ENCODE results near the gene ASTN2.

The ASTN2 gene

DNA sequence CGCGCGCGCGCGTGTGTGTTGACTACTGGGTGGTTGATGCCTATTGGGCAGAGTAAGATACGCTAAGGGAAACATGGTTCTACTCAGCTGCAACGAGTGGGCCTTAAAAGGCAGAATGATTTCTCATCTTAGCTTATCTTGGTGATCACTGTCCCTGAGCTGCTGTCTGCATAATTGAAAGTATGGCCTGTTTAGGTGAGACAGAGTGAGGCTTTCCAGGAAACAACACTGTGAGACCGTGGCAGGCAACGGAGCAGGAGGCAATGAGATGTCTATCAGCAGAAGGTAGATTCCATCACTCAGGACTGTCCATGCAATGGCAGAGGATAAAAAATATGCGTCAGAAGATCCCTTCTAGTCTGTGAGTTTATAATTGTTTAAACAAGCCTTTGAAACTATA, 450.6 kb downstream of the ASTN2 start:
- no peak for DNase-seq (ENCODE audit: low spot score)

DNA sequence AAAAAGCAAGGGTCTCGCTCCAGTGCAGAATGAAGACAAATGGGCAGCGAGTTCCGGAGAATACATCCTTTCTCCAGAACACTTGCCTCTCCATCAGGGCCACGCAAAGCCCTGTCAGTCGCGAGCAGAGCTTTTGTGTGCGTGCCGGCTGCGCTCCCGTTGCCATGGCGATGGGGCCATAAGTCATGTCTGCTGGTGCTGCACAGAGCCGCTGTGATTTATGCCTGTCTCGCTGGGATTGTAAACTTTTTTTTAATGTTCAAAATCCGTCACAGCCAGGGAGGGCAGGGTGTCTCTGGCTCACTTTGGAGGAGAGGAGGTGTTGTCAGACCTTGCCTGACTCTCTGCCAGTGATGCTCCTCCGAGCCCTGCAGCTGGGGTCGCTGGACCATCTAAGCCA, 455.0 kb downstream of the ASTN2 start:
- DNase-seq (ENCODE audit: low spot score), result peak; percentile 72

DNA sequence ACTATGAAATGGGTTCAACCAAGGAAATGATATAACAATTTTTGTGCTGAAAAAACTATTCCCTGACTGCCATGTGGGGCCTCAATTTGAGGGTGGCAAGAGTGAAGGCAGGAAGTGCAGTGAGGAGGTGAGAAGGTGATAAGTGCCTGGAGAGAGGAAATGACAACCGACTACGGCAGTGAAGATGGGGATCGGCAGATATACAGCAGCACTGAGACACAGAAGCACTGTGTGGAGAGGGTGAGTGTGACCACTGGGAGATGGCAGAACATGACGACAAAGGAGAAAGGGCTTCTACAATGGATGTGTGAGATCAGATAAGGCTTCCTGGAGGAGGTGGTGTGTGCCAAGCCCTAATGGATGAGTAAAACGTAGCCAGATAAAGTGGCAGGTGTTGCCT, 456.0 kb downstream of the ASTN2 start:
- no peak for DNase-seq (ENCODE audit: low spot score)

DNA sequence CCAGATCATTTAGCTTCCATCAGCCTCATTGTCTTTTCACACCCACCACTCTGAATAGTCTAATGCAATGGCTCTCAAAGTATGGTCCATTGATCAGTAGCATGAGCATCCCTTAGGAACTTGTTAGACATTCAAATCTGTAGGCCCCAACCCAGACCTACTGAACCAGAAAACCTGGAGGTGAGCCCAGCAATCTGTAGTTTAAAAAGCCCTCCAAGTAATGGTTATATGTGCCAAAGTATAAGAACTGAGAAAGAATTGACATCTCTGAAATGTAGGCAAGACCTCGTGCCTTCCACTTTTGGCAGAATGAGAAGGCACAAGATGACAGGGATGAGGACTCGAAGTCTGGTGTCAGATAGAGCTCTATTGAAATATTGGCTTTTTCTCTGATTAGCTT, 460.1 kb downstream of the ASTN2 start:
- DNase-seq (ENCODE audit: low spot score), result no peak

DNA sequence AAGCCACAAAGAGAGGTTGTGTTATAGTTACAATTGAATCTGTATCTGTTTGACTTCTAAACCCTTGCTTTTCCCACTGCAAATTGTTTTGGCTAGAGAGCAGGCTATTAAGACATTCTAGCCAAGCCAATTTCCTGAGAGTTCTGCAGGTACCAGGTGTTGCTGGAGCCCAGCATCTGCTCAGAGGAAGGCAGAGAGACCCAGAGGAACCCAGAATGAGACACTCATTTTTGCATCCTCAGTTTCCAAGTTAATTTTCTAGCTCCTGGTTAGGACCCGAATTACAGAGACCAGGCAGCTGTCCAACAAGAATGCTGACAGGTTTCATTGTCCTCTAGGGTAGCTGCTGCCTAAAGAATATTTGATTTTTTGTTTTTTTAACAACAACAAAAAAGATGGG, 461.6 kb downstream of the ASTN2 start:
- peak; percentile 85 for DNase-seq (ENCODE audit: low spot score)

DNA sequence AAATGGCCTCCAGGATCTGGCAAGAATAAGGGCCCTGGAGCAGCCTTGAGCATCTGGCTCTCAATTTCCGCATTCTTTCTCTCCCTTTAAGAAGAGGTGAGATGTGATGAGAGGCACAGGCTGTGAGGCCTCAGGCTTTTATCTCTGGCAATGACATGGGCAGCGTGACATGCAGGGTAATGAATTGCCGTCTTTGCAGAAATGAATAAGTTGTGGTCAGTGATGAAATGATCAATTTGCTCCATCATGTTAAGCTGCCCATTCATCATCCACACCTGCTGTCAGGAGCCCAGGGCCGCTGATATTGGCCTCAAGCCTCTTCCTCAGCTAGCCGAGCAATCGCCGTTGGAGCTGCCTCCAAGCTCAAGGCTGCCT, 462.4 kb downstream of the ASTN2 start:
- DNase-seq (ENCODE audit: low spot score), result peak; percentile 26

DNA sequence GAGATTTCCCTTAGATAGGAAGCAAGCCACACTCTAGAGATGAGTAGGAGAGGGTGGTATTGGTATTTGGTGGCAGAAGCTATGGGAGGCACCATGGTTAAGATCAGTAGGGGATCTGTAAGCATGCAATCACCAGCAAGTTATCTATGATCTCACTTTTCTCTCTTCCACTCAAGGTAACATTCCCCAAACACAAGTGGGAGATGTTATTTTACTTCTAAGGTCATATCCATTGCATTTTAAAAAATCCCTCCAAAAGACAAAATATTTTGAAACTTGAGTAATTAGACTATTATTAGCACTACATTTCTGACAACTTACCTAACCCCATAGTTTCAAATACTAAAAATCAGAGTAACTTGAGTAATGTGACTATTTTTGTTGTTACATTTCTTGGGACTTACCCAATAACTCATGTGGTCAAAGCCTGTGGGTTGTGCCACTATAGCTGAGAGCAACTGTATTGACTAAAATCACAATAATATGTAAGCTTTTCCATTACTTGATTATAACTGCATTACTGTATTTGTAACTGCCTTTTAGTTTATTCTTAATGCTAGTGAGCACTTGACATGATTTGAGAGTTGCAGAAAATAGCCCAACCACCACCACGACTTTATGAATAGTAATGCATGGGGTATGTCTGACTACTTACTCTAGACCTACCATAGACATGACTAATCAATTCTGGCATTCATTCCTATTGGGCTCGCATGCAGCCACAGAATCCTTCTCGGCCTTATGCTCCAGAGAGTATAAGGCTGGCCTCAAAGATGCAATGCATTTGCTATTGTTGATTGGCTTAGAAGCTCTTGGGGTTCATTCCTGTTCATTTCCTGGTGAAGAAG, 463.0 kb downstream of the ASTN2 start:
- no peak for DNase-seq (ENCODE audit: low spot score)

DNA sequence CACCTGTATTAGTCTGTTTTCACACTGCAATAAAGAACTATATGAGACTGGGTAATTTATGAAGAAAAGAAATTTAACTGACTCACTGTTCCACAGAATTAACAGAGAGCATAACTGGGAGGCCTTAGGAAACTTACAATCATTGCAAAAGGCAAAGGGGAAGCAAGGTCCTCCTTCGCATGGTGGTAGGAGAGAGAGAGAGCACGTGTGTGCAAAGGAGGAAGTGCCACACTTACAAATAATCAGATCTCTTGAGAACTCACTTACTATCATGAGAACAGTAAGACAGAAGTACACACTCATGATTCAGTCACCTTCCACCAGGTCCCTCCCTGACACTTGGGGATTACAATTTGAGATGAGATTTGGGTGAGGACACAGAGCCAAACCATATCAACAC, 469.0 kb downstream of the ASTN2 start:
- DNase-seq (ENCODE audit: low spot score), result no peak

DNA sequence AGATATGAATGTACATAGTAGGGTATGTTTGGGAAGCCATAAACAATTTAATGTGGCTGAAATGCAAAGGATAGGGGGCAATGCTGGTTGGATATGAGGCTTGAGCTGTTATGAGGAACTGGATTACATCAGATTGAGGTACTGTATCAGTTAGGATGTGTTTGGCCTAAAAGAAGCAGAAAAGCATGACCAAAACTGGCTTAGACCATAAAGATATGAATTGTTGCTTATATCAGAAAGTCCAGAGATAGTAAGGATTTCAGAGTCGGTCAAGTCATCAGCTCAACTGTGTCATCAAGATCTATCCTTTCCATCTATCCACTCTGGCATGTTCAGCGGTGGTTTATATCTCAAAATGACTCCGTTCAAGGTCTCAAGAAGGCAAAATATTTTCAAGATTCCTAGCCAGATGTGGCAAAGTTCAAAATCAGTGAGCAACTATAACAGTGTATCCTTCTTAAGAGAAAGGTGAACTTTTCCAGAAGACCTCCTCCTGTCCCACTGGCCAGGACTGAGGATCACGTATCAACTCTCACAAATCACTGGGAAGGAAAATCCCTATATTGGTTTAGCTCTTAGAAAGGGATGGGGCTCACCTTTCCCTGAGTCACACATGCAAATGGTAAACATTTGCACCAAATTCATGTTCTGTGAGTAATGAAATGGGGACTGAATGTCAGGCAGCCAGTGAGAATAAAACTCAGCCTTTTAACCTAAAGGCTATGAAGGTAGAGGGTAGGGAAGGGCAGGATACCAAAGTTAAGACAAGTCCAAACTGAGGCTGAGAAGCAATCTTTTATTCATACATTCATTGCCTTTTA, 469.9 kb downstream of the ASTN2 start:
- DNase-seq (ENCODE audit: low spot score), result no peak

DNA sequence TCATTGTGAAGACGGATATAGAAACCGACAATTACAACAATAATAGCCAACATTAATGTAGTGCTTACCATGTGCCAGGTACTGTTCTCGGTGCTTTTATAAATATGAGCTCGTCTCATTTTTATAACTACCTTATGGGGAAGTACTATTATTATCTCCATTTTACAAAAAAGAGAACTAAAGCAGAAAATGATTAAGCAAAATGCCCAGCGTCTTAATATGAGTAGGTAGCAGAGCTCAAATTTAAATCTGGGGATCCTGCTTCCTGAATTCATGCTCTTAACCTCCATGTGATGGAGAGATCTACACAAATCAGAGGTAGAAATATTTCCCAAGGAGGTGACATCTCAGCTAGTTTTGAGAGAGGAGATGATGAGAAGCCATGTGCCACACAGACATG, 470.9 kb downstream of the ASTN2 start:
- DNase-seq (ENCODE audit: low spot score), result no peak

DNA sequence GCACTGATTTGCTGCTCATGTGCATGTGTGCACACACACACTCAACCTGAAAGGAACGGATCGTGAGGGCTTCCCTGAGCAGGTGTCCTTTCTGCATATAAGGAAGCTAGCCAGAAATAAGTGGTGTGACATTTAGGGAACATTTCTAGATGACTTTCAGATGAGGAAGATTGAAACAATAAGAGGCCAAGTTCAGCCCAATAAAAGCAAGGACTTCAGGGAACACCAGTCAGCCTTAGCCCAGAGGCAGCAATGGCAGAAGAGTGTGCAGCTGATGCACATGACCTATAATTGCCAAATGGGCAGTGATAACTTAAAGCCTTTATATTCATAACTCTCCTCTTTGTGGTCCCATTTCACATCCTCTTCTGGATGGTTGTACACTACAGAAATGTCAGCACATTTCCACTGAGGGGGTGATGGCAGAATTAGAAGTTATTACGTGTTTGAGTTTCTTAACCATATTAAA, 472.2 kb downstream of the ASTN2 start:
- DNase-seq (ENCODE audit: low spot score), result no peak

DNA sequence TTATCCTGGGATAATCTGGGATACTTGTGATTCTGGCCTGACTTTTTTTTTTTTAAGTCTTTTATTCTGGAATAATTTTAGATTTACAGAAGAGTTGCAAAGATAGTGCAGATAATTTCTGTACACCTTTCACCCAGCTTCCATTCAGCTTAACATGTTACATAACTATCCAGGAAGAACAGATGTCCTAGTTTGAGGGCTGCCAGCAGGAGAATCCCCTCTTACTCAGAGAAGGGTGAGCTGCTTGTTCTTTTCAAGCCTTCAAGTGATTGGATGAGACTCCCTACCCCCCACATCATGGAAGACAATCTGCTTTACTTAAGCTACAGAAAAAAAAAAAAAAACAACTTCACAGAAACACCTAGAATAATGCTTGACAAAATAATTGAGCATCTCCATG, 473.6 kb downstream of the ASTN2 start:
- peak; percentile 86 for DNase-seq (ENCODE audit: low spot score)

DNA sequence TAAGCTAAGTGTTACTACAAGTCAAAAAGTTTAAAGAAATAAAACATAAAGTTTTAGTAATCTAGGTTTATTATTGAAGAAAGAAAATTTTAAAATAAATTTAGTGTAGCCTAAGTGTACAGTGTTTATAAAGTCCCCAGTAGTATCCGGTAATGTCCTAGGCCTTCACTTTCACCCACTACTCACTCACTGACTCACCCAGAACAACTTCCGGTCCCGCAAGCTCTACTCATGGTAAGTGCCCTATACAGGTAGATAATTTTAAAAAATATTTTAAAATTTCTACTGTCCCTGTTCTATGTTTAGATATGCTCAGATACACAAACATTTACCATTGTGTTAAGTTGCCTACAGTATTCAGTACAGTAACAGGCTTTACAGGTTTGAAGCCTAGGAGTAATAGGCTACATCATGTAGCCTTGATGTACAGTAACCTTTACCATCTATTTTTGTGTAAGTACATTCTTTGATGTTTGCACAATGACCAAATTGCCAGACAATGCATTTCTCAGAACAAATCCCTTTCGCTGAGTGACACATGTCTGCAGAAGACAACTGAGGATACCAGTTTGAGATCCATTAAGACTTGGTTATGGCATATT, 474.1 kb downstream of the ASTN2 start:
- no peak for DNase-seq (ENCODE audit: low spot score)

DNA sequence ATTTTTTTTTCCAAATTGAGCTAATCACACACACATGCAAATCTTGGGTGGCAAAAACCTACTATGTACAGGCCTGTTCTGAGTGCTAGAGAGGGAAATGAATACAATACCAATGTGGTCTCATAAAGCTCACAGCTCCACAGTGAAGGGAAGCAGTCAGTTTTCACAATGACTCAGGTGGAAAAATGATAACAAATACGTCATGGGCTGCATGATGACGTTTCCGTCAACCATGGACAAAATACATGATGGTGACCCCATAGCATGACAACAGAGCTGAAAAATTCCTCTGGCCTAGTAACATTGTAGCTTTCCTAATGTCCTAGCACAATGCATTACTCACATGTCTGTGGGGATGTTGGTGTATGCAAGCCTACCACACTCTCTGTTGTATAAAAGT, 475.2 kb downstream of the ASTN2 start:
- no peak for DNase-seq (ENCODE audit: low spot score)

DNA sequence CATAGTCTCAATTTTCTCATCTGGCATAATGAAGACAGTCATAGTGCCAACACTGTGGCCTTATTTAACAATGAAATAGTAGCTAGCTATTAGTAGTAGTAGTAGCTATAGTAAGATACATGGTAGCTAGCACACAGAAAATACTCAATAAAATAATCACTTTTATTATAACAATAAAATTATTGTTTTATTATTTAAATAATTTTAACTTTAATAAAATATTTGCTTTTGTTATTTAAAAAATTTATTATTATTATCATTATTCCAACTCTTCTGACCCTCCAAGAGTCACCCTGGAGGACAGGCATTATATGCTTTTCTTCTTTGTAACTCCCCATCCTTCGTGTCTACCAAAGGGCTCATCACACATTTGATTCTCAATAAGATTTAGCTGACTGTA, 475.7 kb downstream of the ASTN2 start:
- no peak for DNase-seq (ENCODE audit: low spot score)

DNA sequence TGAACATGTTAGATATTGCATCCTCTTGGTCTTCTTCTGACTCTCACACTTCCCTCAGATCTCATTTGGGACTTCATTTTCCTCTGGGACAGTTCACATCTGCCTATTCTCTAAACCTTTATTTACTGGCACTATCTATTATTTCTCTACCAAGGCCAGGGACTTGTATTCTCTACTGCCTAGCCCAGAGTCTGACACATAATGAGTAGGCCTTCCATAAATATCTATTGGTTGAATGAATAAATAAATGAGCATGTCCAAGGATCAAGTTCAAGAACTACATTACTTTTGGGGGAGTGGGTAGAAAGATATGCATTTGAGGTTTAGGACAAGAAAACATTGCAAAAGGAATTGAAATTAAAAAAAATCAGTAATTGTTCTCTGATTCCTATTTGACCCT, 477.5 kb downstream of the ASTN2 start:
- DNase-seq (ENCODE audit: low spot score), result no peak

DNA sequence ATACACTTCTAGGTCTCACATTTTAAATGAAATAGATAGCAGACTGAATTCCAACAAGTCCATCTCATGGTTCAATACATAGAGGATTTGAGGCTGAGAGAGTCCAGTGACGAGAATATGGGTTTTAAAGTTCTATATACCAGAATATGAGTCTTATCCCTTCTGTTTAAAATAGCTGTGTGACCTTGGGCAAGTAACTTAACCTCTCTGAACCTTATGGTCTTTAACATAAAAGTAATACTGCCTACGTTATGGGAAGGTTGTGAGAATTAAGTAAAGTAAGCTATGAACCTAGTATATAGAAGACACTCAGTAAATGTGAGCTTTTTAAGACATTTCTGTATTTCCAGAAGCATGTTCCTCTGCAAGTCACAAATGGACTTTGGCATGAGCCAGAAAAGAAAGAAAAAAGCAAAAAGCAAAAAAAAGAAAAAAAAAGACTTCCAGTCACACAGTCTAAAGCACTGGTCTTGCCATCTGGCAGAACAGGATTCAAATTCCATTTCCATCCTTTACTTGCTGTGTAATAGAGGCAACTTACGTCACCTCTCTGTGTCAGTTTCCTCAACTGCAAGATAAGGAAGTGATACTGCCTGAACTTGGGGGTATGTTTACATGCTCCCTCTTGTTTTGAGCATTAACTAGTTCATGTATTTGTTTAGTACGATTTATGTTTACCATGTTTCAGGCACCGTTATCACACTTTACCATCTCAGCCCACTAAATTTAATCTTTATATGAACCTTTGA, 479.5 kb downstream of the ASTN2 start:
- no peak for DNase-seq (ENCODE audit: low spot score)

DNA sequence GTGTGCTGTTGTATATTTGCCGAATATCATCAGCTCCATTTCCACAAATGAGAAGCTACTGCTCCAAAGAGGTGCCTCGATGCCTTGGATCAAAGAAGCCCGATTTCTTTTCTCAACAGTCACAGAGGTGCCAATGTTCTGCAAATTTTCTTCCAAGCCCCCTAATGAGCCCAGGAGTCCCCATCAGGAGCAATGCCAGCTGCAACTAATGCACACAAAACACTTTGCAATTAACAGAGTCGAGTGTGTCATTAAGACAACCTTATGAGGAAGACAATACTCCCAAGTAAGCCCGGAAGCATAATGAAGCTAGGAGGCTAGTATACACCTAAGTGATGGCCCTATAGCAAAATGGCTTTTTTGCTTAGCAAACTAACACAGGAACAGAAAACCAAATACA, 480.7 kb downstream of the ASTN2 start:
- DNase-seq (ENCODE audit: low spot score), result no peak

DNA sequence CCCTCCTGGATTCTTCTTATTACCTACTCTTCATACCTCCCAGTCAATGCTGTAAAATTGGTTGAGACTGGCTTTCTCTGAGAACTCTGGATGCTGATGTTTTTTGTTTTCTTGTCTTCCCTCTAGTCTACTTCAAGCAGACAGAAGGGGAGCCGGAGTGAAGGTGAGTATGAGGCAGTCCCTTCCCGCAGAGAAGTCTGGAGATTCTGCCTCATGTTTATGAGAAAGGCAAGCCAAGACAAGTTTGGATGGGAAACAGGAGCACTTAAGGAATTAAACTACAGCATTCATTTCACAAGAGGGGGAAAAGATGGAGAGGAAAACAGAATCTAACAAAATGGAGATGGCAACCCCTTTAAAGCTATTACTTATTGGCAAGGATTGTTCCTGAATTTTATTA, 481.6 kb downstream of the ASTN2 start:
- peak; percentile 44 for DNase-seq (ENCODE audit: low spot score)

DNA sequence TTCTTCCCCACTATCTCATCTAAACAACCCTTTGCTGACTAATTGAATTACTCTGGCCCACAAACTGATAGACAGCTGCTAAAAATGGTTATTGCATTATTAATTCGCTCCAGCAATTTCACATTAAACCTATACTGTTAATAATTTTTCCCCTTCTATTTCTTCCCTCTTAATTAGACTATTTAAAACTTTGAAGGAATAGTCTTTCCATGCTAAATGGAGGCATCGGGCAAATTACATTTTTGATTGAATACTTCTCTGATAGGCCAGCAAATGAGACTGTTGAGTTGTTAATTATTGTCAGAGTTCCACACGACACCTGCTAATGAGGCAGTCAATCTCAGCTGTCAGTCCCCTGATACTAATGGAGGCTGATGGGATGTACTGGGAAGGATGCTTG, 485.2 kb downstream of the ASTN2 start:
- no peak for DNase-seq (ENCODE audit: low spot score)

DNA sequence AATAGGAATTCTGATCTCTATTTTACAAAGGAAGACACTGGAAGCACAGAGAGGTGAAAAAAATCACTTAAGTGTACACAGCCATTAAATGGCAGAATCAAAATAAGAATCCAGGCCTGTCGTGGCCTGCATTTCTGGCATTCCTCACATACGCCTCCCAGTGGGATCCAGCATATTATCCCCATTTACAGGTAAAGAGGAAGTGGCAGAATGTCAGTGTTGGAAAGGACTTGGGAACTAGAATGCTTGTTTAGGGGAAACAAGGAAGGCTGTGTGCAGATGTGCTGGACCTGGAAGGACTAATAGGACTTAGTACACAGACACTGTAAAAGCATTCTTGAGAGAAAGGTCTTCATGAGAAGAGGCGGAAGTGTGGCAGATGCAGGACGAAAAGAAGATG, 486.0 kb downstream of the ASTN2 start:
- peak; percentile 22 for DNase-seq (ENCODE audit: low spot score)

DNA sequence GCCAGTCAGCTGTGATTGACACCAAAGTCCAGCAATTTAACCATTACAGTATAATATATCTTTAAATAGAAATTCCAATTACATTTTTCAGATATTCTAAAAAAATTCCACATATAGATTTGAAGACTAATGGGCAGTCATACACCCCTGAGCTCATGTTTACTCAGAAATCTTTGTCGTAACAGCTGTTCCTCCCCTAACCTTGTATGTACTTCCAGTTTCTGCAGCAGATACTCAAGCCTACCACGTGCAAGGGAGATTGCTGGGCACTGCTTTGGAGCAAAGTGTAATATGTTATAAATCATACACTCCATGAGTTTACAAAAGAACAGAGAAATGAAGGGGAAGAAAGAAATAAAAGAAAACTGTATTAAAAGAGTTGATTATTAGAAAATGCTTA, 486.6 kb downstream of the ASTN2 start:
- no peak for DNase-seq (ENCODE audit: low spot score)
